ENCODE results near the gene DCAF12. TPM values are rescaled to one million over a fixed set of nuclear protein-coding genes. Genes with fewer than 3 reads are reported as not detected.

The DCAF12 gene
- polyA plus RNA-seq, 1 of the 3 experiments (the other 2 are of a cell fraction) = 20.8 TPM

GRCh38 chr9:34163434-34163833 is 36.9 kb upstream of the DCAF12 start:
- Histone ChIP-seq H3K4me2 (no peak overlapping the region), H3K9me3 (no peaks in the 10 kb centered on the region), H3K4me1 (ENCODE audit: control insufficient read depth in 1 of 2, insufficient read depth in 2 of 2, low read depth in 1 of 2, low read length in 1 of 2) (no peaks in the 10 kb centered on the region), H3K9me2 (no peaks in the 10 kb centered on the region), H3K79me2 (ENCODE audit: insufficient read depth) (no peaks in the 10 kb centered on the region), H3K4me3 (ENCODE audit: low read depth in 2 of 2, low read length in 1 of 2) (no peak overlapping the region), H2AFZ (ENCODE audit: low read depth) (no peak overlapping the region), H4K20me1 (ENCODE audit: insufficient read depth) (no peaks in the 10 kb centered on the region), H3K9ac (no peak overlapping the region), H3K27ac (ENCODE audit: low read depth in 2 of 2, low read length in 1 of 2) (no peak overlapping the region), H3K27me3 (ENCODE audit: insufficient read depth) (no peaks in the 10 kb centered on the region), H3K36me3 (replicated peaks in 1 of 2; ENCODE audit: control insufficient read depth in 1 of 2, insufficient read depth in 2 of 2, low read length in 1 of 2) (no peaks in the 10 kb centered on the region), H3F3A (replicated peaks; ENCODE audit: insufficient read depth) (no peaks in the 10 kb centered on the region)
- no peak for DNase-seq
- CTCF ChIA-PET = interaction anchor here (1.6 kb wide), 1 partner anchor 90 kb away, joined by 3 read pairs; no protein-coding TSS in a partner anchor
- POLR2A ChIA-PET = no interaction called here
- TF ChIP-seq MAX (IDR thresholded peaks at IDR 0.05; ENCODE audit: low read depth) (no peak), JUND (IDR thresholded peaks at IDR 0.05) (no peak)
- TF ChIP-seq, protein P1, sequence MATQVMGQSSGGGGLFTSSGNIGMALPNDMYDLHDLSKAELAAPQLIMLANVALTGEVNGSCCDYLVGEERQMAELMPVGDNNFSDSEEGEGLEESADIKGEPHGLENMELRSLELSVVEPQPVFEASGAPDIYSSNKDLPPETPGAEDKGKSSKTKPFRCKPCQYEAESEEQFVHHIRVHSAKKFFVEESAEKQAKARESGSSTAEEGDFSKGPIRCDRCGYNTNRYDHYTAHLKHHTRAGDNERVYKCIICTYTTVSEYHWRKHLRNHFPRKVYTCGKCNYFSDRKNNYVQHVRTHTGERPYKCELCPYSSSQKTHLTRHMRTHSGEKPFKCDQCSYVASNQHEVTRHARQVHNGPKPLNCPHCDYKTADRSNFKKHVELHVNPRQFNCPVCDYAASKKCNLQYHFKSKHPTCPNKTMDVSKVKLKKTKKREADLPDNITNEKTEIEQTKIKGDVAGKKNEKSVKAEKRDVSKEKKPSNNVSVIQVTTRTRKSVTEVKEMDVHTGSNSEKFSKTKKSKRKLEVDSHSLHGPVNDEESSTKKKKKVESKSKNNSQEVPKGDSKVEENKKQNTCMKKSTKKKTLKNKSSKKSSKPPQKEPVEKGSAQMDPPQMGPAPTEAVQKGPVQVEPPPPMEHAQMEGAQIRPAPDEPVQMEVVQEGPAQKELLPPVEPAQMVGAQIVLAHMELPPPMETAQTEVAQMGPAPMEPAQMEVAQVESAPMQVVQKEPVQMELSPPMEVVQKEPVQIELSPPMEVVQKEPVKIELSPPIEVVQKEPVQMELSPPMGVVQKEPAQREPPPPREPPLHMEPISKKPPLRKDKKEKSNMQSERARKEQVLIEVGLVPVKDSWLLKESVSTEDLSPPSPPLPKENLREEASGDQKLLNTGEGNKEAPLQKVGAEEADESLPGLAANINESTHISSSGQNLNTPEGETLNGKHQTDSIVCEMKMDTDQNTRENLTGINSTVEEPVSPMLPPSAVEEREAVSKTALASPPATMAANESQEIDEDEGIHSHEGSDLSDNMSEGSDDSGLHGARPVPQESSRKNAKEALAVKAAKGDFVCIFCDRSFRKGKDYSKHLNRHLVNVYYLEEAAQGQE (IDR thresholded peaks at IDR 0.05; ENCODE audit: low read depth, low read length) = no peak
- 61% methylated on average over 3 of the region's 3 CpGs for whole genome bisulfite sequencing (ENCODE audit: low lambda C conversion rate)

GRCh38 chr9:34158362-34158869 is 31.9 kb upstream of the DCAF12 start:
- no peak overlapping the region for H3K9ac ChIP-seq
- CTCF ChIA-PET = no interaction called here
- no peak overlapping the region for H3K4me3 ChIP-seq (ENCODE audit: low read depth in 2 of 2, low read length in 1 of 2)
- no peaks in the 10 kb centered on the region for H3K79me2 ChIP-seq (ENCODE audit: insufficient read depth)
- H3K36me3 ChIP-seq (replicated peaks in 1 of 2; ENCODE audit: control insufficient read depth in 1 of 2, insufficient read depth in 2 of 2, low read length in 1 of 2) = no peaks in the 10 kb centered on the region
- H3K9me2 ChIP-seq = no peaks in the 10 kb centered on the region
- H4K20me1 ChIP-seq (ENCODE audit: insufficient read depth) = no peaks in the 10 kb centered on the region
- 78% methylated on average over 5 of the region's 6 CpGs for WGBS (ENCODE audit: low lambda C conversion rate)
- H3K27ac ChIP-seq (ENCODE audit: low read depth in 2 of 2, low read length in 1 of 2) = no peak overlapping the region
- TF ChIP-seq TAF1 (IDR thresholded peaks at IDR 0.05; ENCODE audit: borderline replicate concordance, low read depth, low read length) (no peak), FOXJ3 (CRISPR knock-in tag; IDR thresholded peaks at IDR 0.05) (no peak), RFX5 (IDR thresholded peaks at IDR 0.05; ENCODE audit: low read length) (no peak), TEAD4 (IDR thresholded peaks at IDR 0.05; ENCODE audit: borderline replicate concordance, insufficient read depth) (no peak), NFIC (IDR thresholded peaks at IDR 0.05; ENCODE audit: borderline replicate concordance) (no peak), RXRA (IDR thresholded peaks at IDR 0.05; ENCODE audit: borderline replicate concordance, low read depth) (no peak), CHD2 (IDR thresholded peaks at IDR 0.05; ENCODE audit: low read length, partially characterized antibody) (no peak), YY1 (IDR thresholded peaks at IDR 0.05; ENCODE audit: low read depth) (no peak), IRF3 (IDR thresholded peaks at IDR 0.05; ENCODE audit: low read depth, low read length) (no peak), FOXM1 (IDR thresholded peaks at IDR 0.05; ENCODE audit: low read depth) (no peak), POLR2AphosphoS5 (IDR thresholded peaks at IDR 0.05; ENCODE audit: low read depth, low read length) (no peak), MXI1 (IDR thresholded peaks at IDR 0.05; ENCODE audit: low read depth, low read length) (no peak), RAD21 (IDR thresholded peaks at IDR 0.05; ENCODE audit: low read length) (no peak), NRF1 (IDR thresholded peaks at IDR 0.05; ENCODE audit: low read depth, low read length) (no peak), MAX (IDR thresholded peaks at IDR 0.05; ENCODE audit: low read depth) (no peak)
- TF ChIP-seq, protein P2, sequence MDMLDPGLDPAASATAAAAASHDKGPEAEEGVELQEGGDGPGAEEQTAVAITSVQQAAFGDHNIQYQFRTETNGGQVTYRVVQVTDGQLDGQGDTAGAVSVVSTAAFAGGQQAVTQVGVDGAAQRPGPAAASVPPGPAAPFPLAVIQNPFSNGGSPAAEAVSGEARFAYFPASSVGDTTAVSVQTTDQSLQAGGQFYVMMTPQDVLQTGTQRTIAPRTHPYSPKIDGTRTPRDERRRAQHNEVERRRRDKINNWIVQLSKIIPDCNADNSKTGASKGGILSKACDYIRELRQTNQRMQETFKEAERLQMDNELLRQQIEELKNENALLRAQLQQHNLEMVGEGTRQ (IDR thresholded peaks at IDR 0.05; ENCODE audit: borderline replicate concordance, low read depth, low read length) = no peak
- TF ChIP-seq, protein P3, sequence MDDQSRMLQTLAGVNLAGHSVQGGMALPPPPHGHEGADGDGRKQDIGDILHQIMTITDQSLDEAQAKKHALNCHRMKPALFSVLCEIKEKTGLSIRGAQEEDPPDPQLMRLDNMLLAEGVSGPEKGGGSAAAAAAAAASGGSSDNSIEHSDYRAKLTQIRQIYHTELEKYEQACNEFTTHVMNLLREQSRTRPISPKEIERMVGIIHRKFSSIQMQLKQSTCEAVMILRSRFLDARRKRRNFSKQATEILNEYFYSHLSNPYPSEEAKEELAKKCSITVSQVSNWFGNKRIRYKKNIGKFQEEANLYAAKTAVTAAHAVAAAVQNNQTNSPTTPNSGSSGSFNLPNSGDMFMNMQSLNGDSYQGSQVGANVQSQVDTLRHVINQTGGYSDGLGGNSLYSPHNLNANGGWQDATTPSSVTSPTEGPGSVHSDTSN (IDR thresholded peaks at IDR 0.05) = no peak
- no peaks in the 10 kb centered on the region for H3K27me3 ChIP-seq (ENCODE audit: insufficient read depth)
- H3F3A ChIP-seq (replicated peaks; ENCODE audit: insufficient read depth) = no peaks in the 10 kb centered on the region
- H3K9me3 ChIP-seq = no peaks in the 10 kb centered on the region
- no peak for DNase-seq
- POLR2A ChIA-PET = no interaction called here
- H3K4me2 ChIP-seq = no peak overlapping the region
- H2AFZ ChIP-seq (ENCODE audit: low read depth) = no peak overlapping the region
- no peaks in the 10 kb centered on the region for H3K4me1 ChIP-seq (ENCODE audit: control insufficient read depth in 1 of 2, insufficient read depth in 2 of 2, low read depth in 1 of 2, low read length in 1 of 2)

Data from SK-N-SH (cell line).